HG02884 (cell line): ENCODE data around the gene SRD5A1.

Experiments
- ATAC-seq: cut with Tn5 transposase; IDR thresholded peaks from one replicate; pipeline ENCODE4 v1.9.1; 2021; ENCODE audit warnings: mild to moderate bottlenecking, moderate library complexity; ENCODE audit not compliant: unreplicated experiment

The SRD5A1 gene

GRCh38 chr5:6604341-6604740, 28.9 kb upstream of the SRD5A1 start:
- no peak for ATAC-seq

GRCh38 chr5:6604946-6605345, 28.3 kb upstream of the SRD5A1 start:
- ATAC-seq = no peak

- ATAC-seq = no peak
These were observed 26.2 kb upstream of the SRD5A1 start for GRCh38 chr5:6606884-6607558.

GRCh38 chr5:6607559-6607936, 25.7 kb upstream of the SRD5A1 start:
- no peak for ATAC-seq

- no peak for ATAC-seq
These were observed 25.2 kb upstream of the SRD5A1 start for GRCh38 chr5:6608016-6608415.

GRCh38 chr5:6611334-6612256, 21.6 kb upstream of the SRD5A1 start:
- no peak for ATAC-seq

- no peak for ATAC-seq
These were observed 18.0 kb upstream of the SRD5A1 start for GRCh38 chr5:6615034-6615815.

GRCh38 chr5:6616632-6617031, 16.6 kb upstream of the SRD5A1 start:
- ATAC-seq = no peak

GRCh38 chr5:6623228-6623627, 10.0 kb upstream of the SRD5A1 start:
- ATAC-seq = no peak

- no peak for ATAC-seq
These were observed 9.3 kb upstream of the SRD5A1 start for GRCh38 chr5:6623941-6624340.

- no peak for ATAC-seq
These were observed 6.7 kb upstream of the SRD5A1 start for GRCh38 chr5:6626508-6626907.

GRCh38 chr5:6631441-6631840, 1.8 kb upstream of the SRD5A1 start:
- ATAC-seq = no peak

- ATAC-seq = peak; percentile 22
These were observed 834 bp upstream of the SRD5A1 start for GRCh38 chr5:6632324-6632887.

GRCh38 chr5:6633469-6634245, 417 bp downstream of the SRD5A1 start:
- peak; percentile 40 for ATAC-seq

GRCh38 chr5:6634306-6634705, 1.1 kb downstream of the SRD5A1 start:
- no peak for ATAC-seq

GRCh38 chr5:6634788-6635430, 1.7 kb downstream of the SRD5A1 start:
- no peak for ATAC-seq

GRCh38 chr5:6636293-6636692, 3.1 kb downstream of the SRD5A1 start:
- no peak for ATAC-seq

GRCh38 chr5:6637022-6637421, 3.8 kb downstream of the SRD5A1 start:
- ATAC-seq = no peak

GRCh38 chr5:6637590-6637989, 4.3 kb downstream of the SRD5A1 start:
- ATAC-seq = no peak

- no peak for ATAC-seq
These were observed 5.0 kb downstream of the SRD5A1 start for GRCh38 chr5:6638236-6638635.
